Endothelial cell of umbilical vein (primary cell): ENCODE results near the gene ZDHHC9. TPM values are rescaled to one million over a fixed set of nuclear protein-coding genes. Genes with fewer than 3 reads are reported as not detected.

ENCODE experiments used
- BruUV-seq: library from RNA; stranded (reverse); fragments of 400-500 nt; replicated peaks from 2 replicates; lab custom pipeline; 2021; lab: Mats Ljungman, UMichigan
- CTCF ChIA-PET: fragments of 300-600, 350-600 bp; sonication (Branson Sonifier 250); formaldehyde crosslinking; loops from one replicate; lab custom pipeline; 2021; ENCODE audit warnings: antibody characterized with exemption, inconsistent platforms; lab: Charles Lee
- POLR2A ChIA-PET: fragments of 300-600, 350-600 bp; sonication (Branson Sonifier 250); formaldehyde crosslinking; loops from one replicate; lab custom pipeline; 2021; ENCODE audit warnings: antibody characterized with exemption, inconsistent platforms; lab: Charles Lee
- DNase-seq: peaks from one replicate; pipeline ENCODE4 v3.0.0-alpha.2; 2011; ENCODE audit warnings: low read depth, low spot score
- FAIRE-seq: peaks from 2 replicates; lab custom pipeline; 2011; peaks lifted over from hg19 to GRCh38; lab: Jason Lieb, UNC
- H2AFZ ChIP-seq: 2 replicates; pipeline ENCODE4 v1.6.0; 2012; ENCODE audit warnings: low read depth, low read length, control low read depth, inconsistent platforms
- H3K27ac ChIP-seq: 2 replicates; pipeline ENCODE4 v1.5.1; 2011; ENCODE audit warnings: low read depth, mild to moderate bottlenecking, control low read depth, low read length, moderate library complexity; ENCODE audit not compliant: insufficient read depth
- H3K27me3 ChIP-seq, 2 experiments: 2 replicates each; pipeline versions ENCODE4 v1.6.0 to v1.6.1; 2011; ENCODE audit warnings: low read length in 2 of 2, mixed read lengths in 1 of 2; ENCODE audit not compliant: control insufficient read depth in 2 of 2, insufficient read depth in 2 of 2
- H3K36me3 ChIP-seq, 2 experiments: 2 replicates in 1 of 2; 3 replicates in 1 of 2; pipeline ENCODE4 v1.5.1; 2011; ENCODE audit warnings: low read length in 2 of 2, mild to moderate bottlenecking in 1 of 2, moderate library complexity in 1 of 2; ENCODE audit not compliant: control insufficient read depth in 2 of 2, insufficient read depth in 2 of 2; ENCODE audit errors: extremely low read depth in 1 of 2
- H3K4me1 ChIP-seq: 3 replicates; pipeline ENCODE4 v1.5.1; 2011; ENCODE audit warnings: mild to moderate bottlenecking, low read length; ENCODE audit not compliant: control insufficient read depth, insufficient read depth; ENCODE audit errors: extremely low read depth
- H3K4me2 ChIP-seq: 2 replicates; pipeline ENCODE4 v1.6.1; 2011; ENCODE audit warnings: low read length, control low read depth, mixed read lengths; ENCODE audit not compliant: insufficient read depth
- H3K4me3 ChIP-seq, 3 experiments: fragments of 200-600 bp in 1 of 3; sonication (generic), shearing (Covaris generic) in 1 of 3; replicated peaks in 1 of 3; 2 replicates each; pipeline ENCODE4 v1.5.1; 2011 to 2016; ENCODE audit warnings: control low read depth in 3 of 3, low read length in 3 of 3, mild to moderate bottlenecking in 2 of 3, inconsistent platforms in 1 of 3, low read depth in 1 of 3, moderate library complexity in 1 of 3; ENCODE audit not compliant: insufficient read depth in 1 of 3
- H3K79me2 ChIP-seq: 2 replicates; pipeline ENCODE4 v1.6.0; 2012; ENCODE audit warnings: low read length, inconsistent platforms; ENCODE audit not compliant: control insufficient read depth, insufficient read depth
- H3K9ac ChIP-seq: replicated peaks from 2 replicates; pipeline ENCODE3; 2011; ENCODE audit warnings: low read length, control low read depth; ENCODE audit not compliant: insufficient read depth; ENCODE audit errors: extremely low read depth
- H3K9me1 ChIP-seq: replicated peaks from 3 replicates; pipeline ENCODE4 v1.6.0; 2011; ENCODE audit warnings: mild to moderate bottlenecking, low read length; ENCODE audit not compliant: control insufficient read depth, insufficient read depth; ENCODE audit errors: extremely low read depth
- H3K9me3 ChIP-seq: replicated peaks from 2 replicates; pipeline ENCODE4 v1.5.1; 2012; ENCODE audit warnings: low read length, inconsistent platforms; ENCODE audit not compliant: control insufficient read depth, insufficient read depth
- H4K20me1 ChIP-seq: replicated peaks from 2 replicates; pipeline ENCODE3; 2011; ENCODE audit warnings: mild to moderate bottlenecking, low read length; ENCODE audit not compliant: control insufficient read depth, insufficient read depth; ENCODE audit errors: extremely low read depth
- EZH2 ChIP-seq: IDR thresholded peaks from 2 replicates; pipeline ENCODE4 v1.6.1; 2012; ENCODE audit warnings: borderline replicate concordance, low read depth, mild to moderate bottlenecking, moderate library complexity, low read length, inconsistent platforms; ENCODE audit not compliant: severe bottlenecking
- FOS ChIP-seq: IDR thresholded peaks from 2 replicates; pipeline ENCODE4 v1.6.1; 2011; ENCODE audit warnings: mild to moderate bottlenecking, low read length, moderate library complexity, borderline replicate concordance; ENCODE audit not compliant: insufficient read depth
- GATA2 ChIP-seq: IDR thresholded peaks from 2 replicates; pipeline ENCODE4 v1.7.0; 2011; ENCODE audit warnings: low read depth, mild to moderate bottlenecking, moderate library complexity, mixed read lengths, low read length; ENCODE audit not compliant: insufficient read length, insufficient read depth
- JUN ChIP-seq: IDR thresholded peaks from 2 replicates; pipeline ENCODE4 v1.6.1; 2011; ENCODE audit warnings: borderline replicate concordance, low read depth; ENCODE audit not compliant: insufficient read length, insufficient read depth
- MYC ChIP-seq: IDR thresholded peaks from one replicate; pipeline ENCODE4 v1.6.1; 2011; ENCODE audit warnings: mild to moderate bottlenecking, low read depth, low read length
- POLR2A ChIP-seq: IDR thresholded peaks from 2 replicates; pipeline ENCODE4 v1.6.1; 2012; ENCODE audit warnings: low read depth, mild to moderate bottlenecking, control low read depth, low read length
- POLR2AphosphoS5 ChIP-seq: IDR thresholded peaks from 2 replicates; pipeline ENCODE4 v1.6.1; 2012; ENCODE audit warnings: low read depth, mild to moderate bottlenecking, control low read depth, low read length, moderate library complexity; ENCODE audit not compliant: insufficient read depth
- dilution Hi-C: fragments of 300-500 bp; cut with MboI; formaldehyde crosslinking; loops from one replicate; pipeline ENCODE4 v1.15.0; 2019; ENCODE audit warnings: low sequenced_read_pairs; ENCODE audit not compliant: extremely low pct_ligation_motif_present
- intact Hi-C: fragments of 100-400 bp; cut with micrococcal nuclease; formaldehyde crosslinking; loops from one replicate; pipeline ENCODE4 v1.10.0; 2022
- polyA plus RNA-seq, 4 experiments: library from polyadenylated mRNA; depleted of rRNA in 3 of 4; stranded (reverse) in 3 of 4; unstranded in 1 of 4; fragments of >200 nt; gene quantifications; 2 replicates each; pipeline versions ENCODE4 v1.2.1 to v1.2.3, GENCODE V29; 2011 to 2012; ENCODE audit warnings: missing spikeins in 1 of 4
- total RNA-seq: library from RNA; stranded (reverse); gene quantifications from 2 replicates; pipeline ENCODE4 v1.2.3, GENCODE V29; 2021
- TF ChIP-seq, protein P1 (sequence below): IDR thresholded peaks from 2 replicates; pipeline ENCODE4 v1.6.1; 2011; ENCODE audit not compliant: insufficient read depth, insufficient read length
- TF ChIP-seq, protein P2 (sequence below), 2 donors: IDR thresholded peaks; 1 replicate in 1 of 2; 2 replicates in 1 of 2; pipeline ENCODE4 v1.5.1; 2011; ENCODE audit warnings: low read length in 2 of 2, mild to moderate bottlenecking in 2 of 2, moderate library complexity in 2 of 2, control low read depth in 1 of 2, inconsistent platforms in 1 of 2, low read depth in 1 of 2; ENCODE audit not compliant: insufficient read depth in 1 of 2; ENCODE audit errors: extremely low read depth in 1 of 2

The ZDHHC9 gene
- total and polyA plus RNA-seq, 2 donors (not counting 3 experiments of a cell fraction or from before 2014, with no cell fraction given): 27.4 to 33.6 TPM

DNA sequence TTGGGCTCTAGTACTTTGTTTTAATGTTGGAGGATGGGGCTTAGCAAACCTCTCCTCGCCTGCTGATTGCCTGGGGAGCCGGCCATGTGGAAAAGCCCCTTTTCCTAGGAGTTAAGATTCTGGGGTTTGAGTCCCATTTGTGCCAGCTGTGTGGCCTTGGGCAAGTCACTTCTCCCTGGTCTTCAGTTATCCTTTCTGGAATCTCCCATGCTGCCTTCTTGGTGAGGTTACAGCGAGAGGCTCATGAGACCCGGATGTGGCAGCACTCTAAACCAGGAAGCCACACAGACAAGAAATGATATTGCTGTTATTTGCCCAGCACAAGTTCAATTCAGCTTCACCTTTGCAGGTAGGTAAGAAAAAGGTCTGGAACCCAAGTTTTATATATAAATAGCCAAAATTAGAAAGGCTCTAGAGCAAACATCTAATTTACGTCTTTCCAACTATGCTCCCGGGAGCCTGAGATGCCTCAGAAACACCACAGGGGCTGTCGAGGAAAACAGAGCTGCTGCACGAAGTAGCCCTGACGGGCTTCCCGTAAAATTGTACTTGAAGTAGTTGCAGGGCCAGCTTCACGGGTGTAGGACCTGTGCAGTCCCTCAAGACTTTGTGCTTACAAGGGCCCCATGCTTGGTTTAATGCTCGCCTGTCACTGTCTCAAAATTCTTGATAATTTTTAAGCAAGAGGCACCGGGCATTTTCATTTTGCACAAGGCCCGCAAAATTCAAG, 72.3 kb downstream of the ZDHHC9 start:
- CTCF ChIA-PET: interaction anchor here (1.0 kb wide), 1 partner anchor 45 kb away, joined by 3 read pairs; no protein-coding TSS in a partner anchor
- Histone ChIP-seq H4K20me1 (no peaks in the 10 kb centered on the region), H3K4me3 (no peak overlapping the region), H3K4me1 (peaks cover under 1% of the 10 kb centered on the region), H3K27ac (no peak overlapping the region), H3K9ac (no peak overlapping the region), H3K79me2 (no peaks in the 10 kb centered on the region), H3K9me3 (no peaks in the 10 kb centered on the region), H3K9me1 (no peaks in the 10 kb centered on the region), H3K4me2 (no peak overlapping the region), H2AFZ (no peak overlapping the region), H3K36me3 (no peaks in the 10 kb centered on the region), H3K27me3 (no peaks in the 10 kb centered on the region)
- DNase-seq (no peak), FAIRE-seq (no peak)
- TF ChIP-seq, protein P1, sequence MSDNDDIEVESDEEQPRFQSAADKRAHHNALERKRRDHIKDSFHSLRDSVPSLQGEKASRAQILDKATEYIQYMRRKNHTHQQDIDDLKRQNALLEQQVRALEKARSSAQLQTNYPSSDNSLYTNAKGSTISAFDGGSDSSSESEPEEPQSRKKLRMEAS: no peak
- intact Hi-C loops (no loop called here), dilution Hi-C loops (no loop called here)
- POLR2A ChIA-PET: no interaction called here
- no TSS peak for BruUV-seq

DNA sequence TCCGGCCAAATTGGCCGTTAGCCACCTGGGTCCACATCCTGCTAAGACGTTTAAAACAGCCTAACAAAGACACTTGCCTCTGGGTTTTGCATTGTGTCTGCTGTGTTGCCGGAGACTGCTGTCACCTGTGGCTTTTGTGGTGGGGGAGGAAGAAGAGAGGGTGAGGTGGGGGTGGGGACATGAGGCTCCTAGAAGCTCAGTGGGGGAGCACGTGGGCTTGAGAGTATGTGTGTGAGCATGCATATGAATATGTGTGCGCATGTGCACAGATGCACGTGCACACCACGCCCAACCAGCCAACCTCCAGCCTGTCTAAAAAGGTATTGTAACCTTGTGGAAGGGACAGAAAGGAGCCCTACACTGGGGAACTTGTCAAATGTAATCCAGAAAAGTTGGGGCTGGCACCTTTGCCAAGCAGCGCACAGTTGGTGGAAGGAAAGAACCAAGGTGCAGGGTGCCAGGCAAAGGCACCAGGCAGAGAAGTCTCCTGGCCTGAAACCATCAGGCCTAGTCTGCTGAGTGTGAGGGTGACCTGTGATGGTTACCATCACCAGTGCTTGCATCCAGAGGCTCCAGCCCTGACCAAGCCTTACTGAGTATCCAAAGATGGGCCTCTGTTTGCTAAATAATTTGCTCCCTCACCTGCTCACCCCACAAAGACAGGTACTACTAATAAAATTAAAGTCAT, 74.1 kb downstream of the ZDHHC9 start:
- TF ChIP-seq MYC (no peak), JUN (no peak), POLR2A (no peak), EZH2 (no peak), FOS (no peak), POLR2AphosphoS5 (no peak), GATA2 (no peak)
- TF ChIP-seq, protein P2, sequence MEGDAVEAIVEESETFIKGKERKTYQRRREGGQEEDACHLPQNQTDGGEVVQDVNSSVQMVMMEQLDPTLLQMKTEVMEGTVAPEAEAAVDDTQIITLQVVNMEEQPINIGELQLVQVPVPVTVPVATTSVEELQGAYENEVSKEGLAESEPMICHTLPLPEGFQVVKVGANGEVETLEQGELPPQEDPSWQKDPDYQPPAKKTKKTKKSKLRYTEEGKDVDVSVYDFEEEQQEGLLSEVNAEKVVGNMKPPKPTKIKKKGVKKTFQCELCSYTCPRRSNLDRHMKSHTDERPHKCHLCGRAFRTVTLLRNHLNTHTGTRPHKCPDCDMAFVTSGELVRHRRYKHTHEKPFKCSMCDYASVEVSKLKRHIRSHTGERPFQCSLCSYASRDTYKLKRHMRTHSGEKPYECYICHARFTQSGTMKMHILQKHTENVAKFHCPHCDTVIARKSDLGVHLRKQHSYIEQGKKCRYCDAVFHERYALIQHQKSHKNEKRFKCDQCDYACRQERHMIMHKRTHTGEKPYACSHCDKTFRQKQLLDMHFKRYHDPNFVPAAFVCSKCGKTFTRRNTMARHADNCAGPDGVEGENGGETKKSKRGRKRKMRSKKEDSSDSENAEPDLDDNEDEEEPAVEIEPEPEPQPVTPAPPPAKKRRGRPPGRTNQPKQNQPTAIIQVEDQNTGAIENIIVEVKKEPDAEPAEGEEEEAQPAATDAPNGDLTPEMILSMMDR (IDR thresholded peaks at IDR 0.05; ENCODE audit: extremely low read depth in 1 of 2, insufficient read depth in 1 of 2, low read depth in 1 of 2, low read length in 2 of 2): no peak
- TF ChIP-seq, protein P1: no peak
- no peak for FAIRE-seq
- no peaks in the 10 kb centered on the region for H3K4me1 ChIP-seq
- POLR2A ChIA-PET: no interaction called here
- no peak overlapping the region for H3K27ac ChIP-seq
- CTCF ChIA-PET: no interaction called here
- H3K36me3 ChIP-seq: no peaks in the 10 kb centered on the region
- no peaks in the 10 kb centered on the region for H3K9me1 ChIP-seq
- no peaks in the 10 kb centered on the region for H3K79me2 ChIP-seq
- dilution Hi-C loops: no loop called here
- no peak overlapping the region for H2AFZ ChIP-seq
- H3K4me3 ChIP-seq: no peak overlapping the region
- no peak overlapping the region for H3K4me2 ChIP-seq
- H3K9ac ChIP-seq: no peak overlapping the region
- H4K20me1 ChIP-seq: no peaks in the 10 kb centered on the region
- no peaks in the 10 kb centered on the region for H3K27me3 ChIP-seq
- no TSS peak for BruUV-seq
- no peaks in the 10 kb centered on the region for H3K9me3 ChIP-seq
- no peak for DNase-seq
- intact Hi-C loops: no loop called here
